NCI-H1092 treated with DMSO at 0.1 percent for 48 hours (cell line): ENCODE measurements around the gene ARHGEF18.
"Not testable (repeated sequence)": the region's sequence is repeated elsewhere in the genome, so short reads cannot be mapped to it uniquely, and the experiment has no call there.

Experiments
- DNase-seq: peaks from one replicate; lab custom pipeline; 2025; lab: John Stamatoyannopoulos, UW

The ARHGEF18 gene

GRCh38 chr19:7349231-7349591, 474 bp downstream of the ARHGEF18 start:
- no peak for DNase-seq

GRCh38 chr19:7349961-7350711, 1.4 kb downstream of the ARHGEF18 start:
- no peak for DNase-seq

- no peak for DNase-seq
Measured at GRCh38 chr19:7351861-7352260, 3.1 kb downstream of the ARHGEF18 start.

GRCh38 chr19:7355151-7355820, 6.5 kb downstream of the ARHGEF18 start:
- no peak for DNase-seq

GRCh38 chr19:7355871-7356270, 7.1 kb downstream of the ARHGEF18 start:
- DNase-seq: no peak

- no peak for DNase-seq
Measured at GRCh38 chr19:7356899-7357627, 8.3 kb downstream of the ARHGEF18 start.

- no peak for DNase-seq
Measured at GRCh38 chr19:7358102-7358597, 9.4 kb downstream of the ARHGEF18 start.

GRCh38 chr19:7360393-7360984, 11.8 kb downstream of the ARHGEF18 start:
- DNase-seq: no peak

- no peak for DNase-seq
Measured at GRCh38 chr19:7363225-7363624, 14.5 kb downstream of the ARHGEF18 start.

GRCh38 chr19:7366701-7367420, 18.1 kb downstream of the ARHGEF18 start:
- peak; percentile 6 for DNase-seq

- DNase-seq: no peak
Measured at GRCh38 chr19:7368456-7368855, 19.7 kb downstream of the ARHGEF18 start.

- DNase-seq: not testable (repeated sequence)
Measured at GRCh38 chr19:7368866-7369265, 20.1 kb downstream of the ARHGEF18 start.

- no peak for DNase-seq
Measured at GRCh38 chr19:7370546-7370945, 21.8 kb downstream of the ARHGEF18 start.

GRCh38 chr19:7371001-7371400, 22.3 kb downstream of the ARHGEF18 start:
- no peak for DNase-seq

GRCh38 chr19:7372810-7373209, 24.1 kb downstream of the ARHGEF18 start:
- no peak for DNase-seq

- DNase-seq: no peak
Measured at GRCh38 chr19:7373862-7374261, 25.1 kb downstream of the ARHGEF18 start.

- no peak for DNase-seq
Measured at GRCh38 chr19:7376151-7376852, 27.6 kb downstream of the ARHGEF18 start.

- no peak for DNase-seq
Measured at GRCh38 chr19:7377196-7377595, 28.5 kb downstream of the ARHGEF18 start.

GRCh38 chr19:7381073-7381390, 32.3 kb downstream of the ARHGEF18 start:
- DNase-seq: no peak

GRCh38 chr19:7382694-7383093, 34.0 kb downstream of the ARHGEF18 start:
- DNase-seq: no peak

GRCh38 chr19:7383284-7383683, 34.5 kb downstream of the ARHGEF18 start:
- DNase-seq: no peak
